Upper lobe of left lung (tissue), 6 donors: Measurements from ENCODE around the gene LGALS3. TPM values are rescaled to one million over a fixed set of nuclear protein-coding genes. Genes with fewer than 3 reads are reported as not detected.

Experiments
- ATAC-seq, 2 donors: fragments of 200-7000 bp; cut with Tn5 transposase; one replicate each; pipeline ENCODE4 v1.9.1; 2022; ENCODE audit warnings: mild to moderate bottlenecking in 2 of 2, moderate library complexity in 2 of 2; ENCODE audit not compliant: low FRiP score in 2 of 2
- DNase-seq, 2 donors: peaks; one replicate each; pipeline ENCODE4 v3.0.0-alpha.2; 2019 to 2020
- H3K27ac ChIP-seq, 4 donors: fragments of 200-600 bp; sonication (generic); one replicate each; pipeline ENCODE4 v1.5.1; 2016 to 2019
- H3K27me3 ChIP-seq, 4 donors: fragments of 200-600 bp; sonication (generic); one replicate each; pipeline ENCODE4 v1.5.1; 2017 to 2019
- H3K36me3 ChIP-seq, 4 donors: fragments of 200-600 bp; sonication (generic); one replicate each; pipeline ENCODE4 v1.5.1; 2016 to 2019
- H3K4me1 ChIP-seq, 4 donors: fragments of 200-600 bp; sonication (generic); one replicate each; pipeline ENCODE4 v1.5.1; 2018 to 2019
- H3K4me3 ChIP-seq, 4 donors: fragments of 200-600 bp; sonication (generic); one replicate each; pipeline ENCODE4 v1.5.1; 2017 to 2019; ENCODE audit warnings: mild to moderate bottlenecking in 2 of 4, moderate library complexity in 1 of 4
- H3K9me3 ChIP-seq, 4 donors: fragments of 200-600 bp; sonication (generic); one replicate each; pipeline ENCODE4 v1.5.1; 2018 to 2019
- EP300 ChIP-seq, 4 donors: sonication (generic); formaldehyde crosslinking; IDR thresholded peaks; one replicate each; pipeline ENCODE4 v1.5.1; 2017; ENCODE audit warnings: antibody characterized with exemption in 4 of 4, control low read depth in 2 of 4
- POLR2A ChIP-seq, 4 donors: fragments of 450-650 bp; IDR thresholded peaks; one replicate each; pipeline ENCODE4 v1.5.1; 2016 to 2017; ENCODE audit warnings: antibody characterized with exemption in 4 of 4, mild to moderate bottlenecking in 2 of 4
- POLR2AphosphoS5 ChIP-seq, 2 donors: sonication (generic); formaldehyde crosslinking; IDR thresholded peaks; one replicate each; pipeline ENCODE4 v1.5.1; 2017; ENCODE audit warnings: antibody characterized with exemption in 2 of 2
- WGBS, 2 donors: methylation state at CpG; one replicate each; pipeline ENCODE4 v1.1.5; 2017 to 2018; 5-methylcytosine and 5-hydroxymethylcytosine counted together
- total RNA-seq, 6 donors: library from RNA; depleted of rRNA in 4 of 6; stranded (reverse); fragments of >200 nt in 4 of 6; gene quantifications; one replicate each; pipeline versions ENCODE4 v1.1.0 to v1.2.1, GENCODE V29; 2016 to 2021
- TF ChIP-seq, protein P1 (sequence below), 6 experiments: fragments of 450-650 bp in 4 of 6; fragments of 200-600 bp in 2 of 6; sonication (generic) in 2 of 6; IDR thresholded peaks; one replicate each; pipeline ENCODE4 v1.5.1; 2016 to 2019; ENCODE audit warnings: antibody characterized with exemption in 6 of 6
- donor health status: DM: no; HTN: no; CAD: no; lungs with moderate emphysema.
- donor health status: DM: no; HTN: yes; CAD: no; lungs with severe emphysema.

Gene LGALS3
- total RNA-seq, 6 donors from 2014 or later: 205 to 710 (median 440) TPM

DNA sequence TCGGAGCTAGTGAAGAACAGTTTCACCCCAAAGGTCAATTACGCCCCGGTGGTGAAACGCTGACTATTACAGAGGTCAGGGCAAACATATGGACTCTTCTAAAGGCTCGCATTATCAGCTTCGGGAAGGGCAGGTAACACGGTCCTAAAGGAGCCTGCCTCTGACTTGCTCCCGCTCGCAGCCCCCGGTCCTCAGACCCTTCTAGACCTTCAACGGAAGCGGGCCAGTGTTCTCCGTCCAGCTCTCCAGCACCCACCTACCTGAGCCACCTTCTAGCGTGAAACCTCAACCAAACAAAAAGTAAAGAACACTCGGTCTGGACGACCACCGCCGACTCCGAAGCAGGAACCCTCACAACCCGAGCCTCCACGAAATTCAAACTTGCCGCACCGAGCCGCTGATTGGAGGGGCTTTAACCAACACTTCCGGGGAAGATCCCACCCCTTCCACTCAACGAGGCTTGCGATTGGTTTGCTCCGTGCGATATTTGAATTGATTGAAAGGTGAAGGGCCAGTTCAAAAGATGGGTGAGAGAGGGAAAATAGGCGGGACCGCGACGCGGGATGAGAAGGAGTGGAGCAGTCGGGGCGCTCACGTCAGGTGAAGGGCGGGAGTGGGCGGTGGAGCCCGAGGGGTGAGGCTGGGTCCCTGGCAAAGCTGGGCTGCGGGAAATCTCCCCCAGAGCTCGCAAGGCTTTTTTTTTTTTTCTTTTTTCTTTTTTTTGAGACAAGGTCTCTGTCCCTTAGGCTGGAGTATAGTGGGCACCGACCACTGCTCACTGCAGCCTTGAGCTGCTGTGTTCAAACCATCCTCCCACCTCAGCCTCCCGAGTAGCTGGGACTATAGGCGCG lies 62.4 kb downstream of the LGALS3 start, which contains the start of gene DLGAP5:
TSS of gene DLGAP5 (minus strand) at position 383 of the 851 bp plus-strand sequence. CDS start 2,406 bp downstream, outside the sequence.
- H3K9me3 ChIP-seq: no peaks in the 10 kb centered on the region
- 3 to 4% methylated on average over 33 to 42 of the region's 46 CpGs for WGBS, 2 donors
- H3K27me3 ChIP-seq: no peaks in the 10 kb centered on the region
- ATAC-seq (peak; percentile 98 to 99), DNase-seq (peak; percentile 89 to 95)
- peak within 1 kb of the TSS; percentile 44 to 67 (median 53) for H3K4me3 ChIP-seq
- TF ChIP-seq POLR2A (IDR thresholded peaks at IDR 0.05): peak in 1 of 4 donors; percentile 45
- TF ChIP-seq EP300 (IDR thresholded peaks at IDR 0.05): no peak
- peaks cover 5 to 11% (median 6%) of the 10 kb centered on the region in 4 donors for H3K4me1 ChIP-seq
- H3K36me3 ChIP-seq: no peaks in the 10 kb centered on the region
- H3K27ac ChIP-seq: peak within 1 kb of the TSS in 2 of 4 donors; percentile 14 to 71

DNA sequence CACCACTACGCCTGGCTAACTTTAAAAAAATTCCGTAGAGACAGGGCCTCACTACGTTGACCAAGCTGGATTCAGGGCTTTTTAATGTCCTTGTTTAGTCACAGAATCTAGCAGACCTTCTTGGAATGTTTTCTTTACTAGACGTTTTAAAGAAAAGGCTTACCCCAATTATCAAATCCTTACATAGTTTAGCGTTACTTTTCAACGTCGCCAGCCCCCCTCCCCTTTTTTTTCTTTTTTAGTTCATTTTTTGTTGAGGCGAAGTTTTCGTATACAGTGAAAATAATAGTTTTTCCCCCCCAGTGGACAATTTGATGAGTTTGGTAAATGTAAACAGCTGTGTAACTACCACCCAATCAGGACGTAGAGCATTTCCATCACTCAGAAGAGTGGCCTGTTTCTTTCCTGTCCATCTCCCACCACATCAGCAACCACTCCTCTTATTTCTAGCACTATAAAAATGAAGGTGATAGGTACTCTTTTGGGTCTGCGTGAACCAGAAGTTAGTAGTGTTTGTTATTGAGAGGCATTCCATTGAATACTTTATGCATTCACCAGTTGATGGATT lies 63.1 kb downstream of the LGALS3 start:
- H3K27me3 ChIP-seq: no peaks in the 10 kb centered on the region
- ATAC-seq (no peak), DNase-seq (no peak)
- H3K27ac ChIP-seq: peak overlapping the region in 2 of 4 donors; percentile 14 to 71
- H3K36me3 ChIP-seq: no peaks in the 10 kb centered on the region
- peak overlapping the region; percentile 44 to 67 (median 53) for H3K4me3 ChIP-seq
- 60 to 66% methylated on average over 11 of the region's 11 CpGs for WGBS, 2 donors
- peaks cover 5 to 11% (median 6%) of the 10 kb centered on the region in 4 donors for H3K4me1 ChIP-seq
- no peaks in the 10 kb centered on the region for H3K9me3 ChIP-seq
- no peak for TF ChIP-seq POLR2A (IDR thresholded peaks at IDR 0.05)

DNA sequence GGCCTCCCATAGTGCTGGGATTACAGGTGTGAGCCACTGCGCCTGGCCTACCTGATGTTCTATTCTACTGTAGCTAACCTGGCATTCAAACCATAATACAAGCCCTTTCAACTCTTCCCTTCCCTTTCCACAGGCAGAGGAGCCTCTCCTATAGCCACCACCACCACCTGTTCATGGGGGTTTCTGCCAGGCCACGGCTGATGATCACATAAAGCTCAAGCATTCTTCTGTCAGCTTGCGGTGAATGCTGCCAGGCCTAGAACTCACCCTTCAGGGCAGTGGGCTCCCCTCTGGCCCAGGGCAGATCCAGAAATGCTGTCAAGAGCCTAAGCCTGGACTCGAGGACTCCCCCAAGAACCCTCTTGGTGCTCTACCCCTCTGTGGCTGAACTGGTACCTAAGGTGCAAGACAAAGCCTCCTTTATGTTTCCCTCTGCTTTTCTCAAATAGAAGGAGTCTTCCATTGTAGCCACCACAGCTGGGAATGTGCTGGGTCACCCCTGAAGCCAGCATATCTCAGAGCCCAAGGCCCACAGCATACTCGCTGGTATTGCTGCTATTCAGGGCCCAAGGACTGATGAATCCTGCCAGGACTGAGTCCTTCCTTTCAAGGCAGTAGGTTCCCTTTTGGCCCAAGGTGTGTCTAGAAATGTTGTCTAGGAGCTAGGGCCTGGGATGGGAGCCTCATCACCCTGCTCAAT lies 65.8 kb downstream of the LGALS3 start:
- Histone ChIP-seq H3K27me3 (no peaks in the 10 kb centered on the region), H3K27ac (no peak overlapping the region), H3K36me3 (no peaks in the 10 kb centered on the region), H3K4me1 (peaks cover 5 to 11% (median 6%) of the 10 kb centered on the region in 4 donors), H3K9me3 (no peaks in the 10 kb centered on the region), H3K4me3 (no peak overlapping the region)
- TF ChIP-seq POLR2A (IDR thresholded peaks at IDR 0.05) (no peak), EP300 (IDR thresholded peaks at IDR 0.05) (no peak), POLR2AphosphoS5 (IDR thresholded peaks at IDR 0.05) (no peak)
- TF ChIP-seq, protein P1, sequence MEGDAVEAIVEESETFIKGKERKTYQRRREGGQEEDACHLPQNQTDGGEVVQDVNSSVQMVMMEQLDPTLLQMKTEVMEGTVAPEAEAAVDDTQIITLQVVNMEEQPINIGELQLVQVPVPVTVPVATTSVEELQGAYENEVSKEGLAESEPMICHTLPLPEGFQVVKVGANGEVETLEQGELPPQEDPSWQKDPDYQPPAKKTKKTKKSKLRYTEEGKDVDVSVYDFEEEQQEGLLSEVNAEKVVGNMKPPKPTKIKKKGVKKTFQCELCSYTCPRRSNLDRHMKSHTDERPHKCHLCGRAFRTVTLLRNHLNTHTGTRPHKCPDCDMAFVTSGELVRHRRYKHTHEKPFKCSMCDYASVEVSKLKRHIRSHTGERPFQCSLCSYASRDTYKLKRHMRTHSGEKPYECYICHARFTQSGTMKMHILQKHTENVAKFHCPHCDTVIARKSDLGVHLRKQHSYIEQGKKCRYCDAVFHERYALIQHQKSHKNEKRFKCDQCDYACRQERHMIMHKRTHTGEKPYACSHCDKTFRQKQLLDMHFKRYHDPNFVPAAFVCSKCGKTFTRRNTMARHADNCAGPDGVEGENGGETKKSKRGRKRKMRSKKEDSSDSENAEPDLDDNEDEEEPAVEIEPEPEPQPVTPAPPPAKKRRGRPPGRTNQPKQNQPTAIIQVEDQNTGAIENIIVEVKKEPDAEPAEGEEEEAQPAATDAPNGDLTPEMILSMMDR (IDR thresholded peaks at IDR 0.05): no peak
- DNase-seq: no peak
- 90 to 99% methylated on average over 5 of the region's 5 CpGs for WGBS, 2 donors
- no peak for ATAC-seq

Other genes with a start within 250 kb of the LGALS3 start
- 10 to 100 TPM in 5 of 6 donors, 1 to 10 TPM in 1; 7.9 to 26.3 (median 19.5) TPM for gene GCH1, start 226.4 kb upstream of the LGALS3 start, total RNA-seq
- 1 to 10 TPM; 1.0 to 5.0 (median 2.6) TPM for gene WDHD1, start 102.2 kb upstream of the LGALS3 start, total RNA-seq
- 10 to 100 TPM in 4 of 6 donors, 1 to 10 TPM in 2; 4.4 to 26.5 (median 18.4) TPM for gene SOCS4, start 102.0 kb upstream of the LGALS3 start, total RNA-seq
- gene MAPK1IP1L, start 77.6 kb upstream of the LGALS3 start, total RNA-seq: 10 to 100 TPM; 22.0 to 81.8 (median 59.3) TPM
- gene DLGAP5, start 62.3 kb downstream of the LGALS3 start, total RNA-seq: 1 to 10 TPM in 2 of 6 donors, under 1 TPM in 2, not detected in 2; 0.39 to 1.6 (median 0.87) TPM
- 10 to 100 TPM; 19.9 to 52.1 (median 34.0) TPM for gene FBXO34, start 142.2 kb downstream of the LGALS3 start, total RNA-seq